Measurements from ENCODE around the gene KLF13. TPM values are rescaled to one million over a fixed set of nuclear protein-coding genes. Genes with fewer than 3 reads are reported as not detected.
A peak's percentile ranks its signal among the peaks of the same experiment; 100 is the strongest.

KLF13 gene
- total and polyA plus RNA-seq, 7 experiments from 2014 or later = 42.4 to 256 (median 194) TPM

DNA sequence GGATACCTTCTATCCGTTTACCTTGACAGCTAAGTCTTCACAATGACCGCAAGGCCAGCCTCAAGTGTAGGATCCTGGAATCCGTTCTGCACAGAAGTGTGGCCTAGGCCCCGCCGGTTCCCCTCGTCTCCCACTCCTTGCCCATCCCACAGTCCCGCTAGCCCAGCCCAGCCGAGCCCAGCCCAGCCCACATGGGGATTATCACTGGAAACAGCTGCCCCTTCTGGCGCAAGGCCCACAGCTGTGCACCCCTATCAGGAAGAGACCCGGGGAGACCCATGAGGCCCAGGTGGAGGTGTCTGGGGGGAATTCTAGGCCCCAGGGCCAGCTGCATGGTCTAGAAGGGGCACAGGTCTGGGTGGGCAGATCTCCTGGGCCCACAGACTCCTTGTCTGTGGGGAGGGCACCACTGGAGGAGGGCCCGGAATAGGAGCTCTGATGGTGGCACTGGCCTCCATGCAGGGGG lies 27.9 kb upstream of the KLF13 start:
- peaks cover 0 to 2% (median 0%) of the 10 kb centered on the region in 5 donors for H3K36me3 Mint-ChIP-seq
- POLR2A ChIA-PET = interaction anchor here (0.6 to 1.3 kb wide), 2 partner anchors 37 to 1439 kb away, joined by 3 to 4 read pairs; no protein-coding TSS in a partner anchor

DNA sequence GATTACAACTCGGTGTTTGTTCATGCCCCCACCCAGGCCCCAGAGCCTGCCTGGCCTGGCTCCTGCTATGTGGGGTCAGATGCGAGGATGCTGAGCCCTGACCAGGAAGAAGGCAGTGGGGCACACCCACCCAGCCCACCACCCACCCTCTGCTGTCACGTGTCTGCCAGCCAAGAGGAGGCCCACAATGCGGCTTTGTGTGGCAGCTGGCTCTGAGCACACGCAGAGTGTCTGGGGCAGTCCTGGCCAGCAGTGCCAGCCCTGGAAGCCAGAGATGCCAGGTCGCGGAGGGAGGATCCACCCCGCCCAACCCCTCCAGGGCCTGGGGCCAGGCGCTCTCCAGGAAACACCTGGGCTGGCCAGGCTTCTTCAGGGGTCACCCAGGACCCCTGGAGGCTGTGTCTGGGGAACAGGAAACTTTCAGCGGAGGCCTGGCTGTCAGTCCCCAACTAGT lies 26.4 kb upstream of the KLF13 start:
- intact Hi-C loops (cut with micrococcal nuclease) = loop anchor here in 1 of 2 donors (2.0 kb wide), 1 partner anchor 25 kb away; no protein-coding TSS in a partner anchor
- Histone ChIP-seq H3K27me3 (ENCODE audit: control insufficient read depth in 2 of 2, insufficient read depth in 2 of 2, low read length in 2 of 2) (no peaks in the 10 kb centered on the region), H3K4me1 (ENCODE audit: control insufficient read depth in 2 of 2, insufficient read depth in 2 of 2, low read length in 2 of 2) (peaks cover 0 to 16% of the 10 kb centered on the region in 2 donors), H3K36me3 (ENCODE audit: control insufficient read depth in 2 of 3, insufficient read depth in 3 of 3, low read length in 3 of 3) (no peaks in the 10 kb centered on the region), H3K27ac (ENCODE audit: low read depth, low read length) (no peak overlapping the region), H3K9me3 (ENCODE audit: control insufficient read depth in 2 of 3, low read length in 3 of 3) (no peaks in the 10 kb centered on the region), H3K4me3 (ENCODE audit: low read length) (no peak overlapping the region)
- DNase-seq (no peak), ATAC-seq (no peak)
- ChIA-PET POLR2A (interaction anchor here (0.6 kb wide), 1 partner anchor 9 kb away, joined by 4 read pairs; no protein-coding TSS in a partner anchor), CTCF (interaction anchor here (1.0 kb wide), 1 partner anchor 17 kb away, joined by 3 read pairs; no protein-coding TSS in a partner anchor)
- peaks cover 11 to 41% (median 26%) of the 10 kb centered on the region in 7 donors for H3K4me1 Mint-ChIP-seq
- no peak overlapping the region for H3K27ac Mint-ChIP-seq
- H3K4me3 Mint-ChIP-seq = no peak overlapping the region
- no peaks in the 10 kb centered on the region for H3K36me3 Mint-ChIP-seq
- peaks cover 0 to 12% (median 0%) of the 10 kb centered on the region in 5 donors for H3K27me3 Mint-ChIP-seq
- no peaks in the 10 kb centered on the region for H3K9me3 Mint-ChIP-seq

More for the DNA sequence above, 27.9 kb upstream of the KLF13 start:
- no peaks in the 10 kb centered on the region for H3K36me3 ChIP-seq (ENCODE audit: control insufficient read depth in 2 of 3, insufficient read depth in 3 of 3, low read length in 3 of 3)
- H3K9me3 Mint-ChIP-seq = no peaks in the 10 kb centered on the region
- H3K4me1 ChIP-seq (ENCODE audit: control insufficient read depth in 2 of 2, insufficient read depth in 2 of 2, low read length in 2 of 2) = peaks cover 0 to 11% of the 10 kb centered on the region in 2 donors
- CTCF ChIA-PET = interaction anchor here (0.6 kb wide), 1 partner anchor 1977 kb away, joined by 3 read pairs; no protein-coding TSS in a partner anchor
- H3K27ac Mint-ChIP-seq = no peak overlapping the region
- ATAC-seq (no peak), DNase-seq (peak in 1 of 9 donors; percentile 13)
- no peaks in the 10 kb centered on the region for H3K9me3 ChIP-seq (ENCODE audit: control insufficient read depth in 2 of 3, low read length in 3 of 3)
- intact Hi-C loops (cut with micrococcal nuclease) = no loop called here
- H3K27me3 Mint-ChIP-seq = peaks cover 0 to 22% (median 0%) of the 10 kb centered on the region in 5 donors
- H3K4me3 Mint-ChIP-seq = no peak overlapping the region
- no peak overlapping the region for H3K27ac ChIP-seq (ENCODE audit: low read depth, low read length)
- H3K4me3 ChIP-seq (ENCODE audit: low read length) = no peak overlapping the region
- H3K4me1 Mint-ChIP-seq = peaks cover 8 to 34% (median 15%) of the 10 kb centered on the region in 7 donors
- H3K27me3 ChIP-seq (ENCODE audit: control insufficient read depth in 2 of 2, insufficient read depth in 2 of 2, low read length in 2 of 2) = no peaks in the 10 kb centered on the region

DNA sequence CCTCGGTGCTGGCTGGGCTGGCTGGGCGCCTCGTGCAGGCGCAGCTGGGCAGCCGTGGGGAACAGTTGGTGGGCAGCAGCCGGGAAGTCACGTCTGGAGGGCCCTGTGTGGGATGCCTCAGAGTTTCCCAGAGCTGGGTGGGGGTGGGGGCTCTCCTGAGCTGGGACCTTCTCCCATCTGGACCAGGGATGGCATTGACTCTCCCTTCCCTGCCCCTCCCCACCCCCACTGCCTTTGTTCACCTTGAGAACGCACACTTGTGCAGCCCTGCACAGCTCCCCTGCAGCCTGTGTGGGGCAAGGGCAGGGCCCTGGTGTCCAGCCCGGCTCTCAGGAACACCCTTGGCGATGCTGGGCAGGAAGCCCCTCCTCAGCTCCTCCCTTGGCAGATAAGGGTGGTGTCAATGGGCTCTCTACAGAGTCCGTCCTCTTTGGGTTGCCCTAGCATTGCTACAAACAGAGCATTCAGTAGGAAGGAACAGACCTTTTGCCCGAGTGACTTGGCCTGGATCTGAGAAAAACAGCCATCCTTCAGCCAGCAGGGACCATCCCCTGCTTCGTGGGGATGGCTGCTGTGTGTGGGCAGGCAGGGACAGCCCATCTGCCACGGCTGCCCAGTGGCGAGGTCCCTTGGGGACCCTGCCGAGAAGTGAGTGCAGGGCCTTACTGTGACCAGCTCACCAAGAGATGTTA lies 25.5 kb upstream of the KLF13 start:
- ChIA-PET POLR2A (no interaction called here), CTCF (interaction anchor here (1.0 kb wide), 1 partner anchor 16 kb away, joined by 3 read pairs; no protein-coding TSS in a partner anchor)
- Mint-ChIP-seq H3K27me3 (peaks cover 0 to 7% (median 0%) of the 10 kb centered on the region in 5 donors), H3K4me1 (peaks cover 12 to 44% (median 29%) of the 10 kb centered on the region in 7 donors), H3K9me3 (no peaks in the 10 kb centered on the region), H3K4me3 (no peak overlapping the region), H3K27ac (no peak overlapping the region), H3K36me3 (no peaks in the 10 kb centered on the region)
- Histone ChIP-seq H3K27me3 (ENCODE audit: control insufficient read depth in 2 of 2, insufficient read depth in 2 of 2, low read length in 2 of 2) (no peaks in the 10 kb centered on the region), H3K4me3 (ENCODE audit: low read length) (no peak overlapping the region), H3K4me1 (ENCODE audit: control insufficient read depth in 2 of 2, insufficient read depth in 2 of 2, low read length in 2 of 2) (peaks cover 0 to 19% of the 10 kb centered on the region in 2 donors), H3K9me3 (ENCODE audit: control insufficient read depth in 2 of 3, low read length in 3 of 3) (no peaks in the 10 kb centered on the region), H3K36me3 (ENCODE audit: control insufficient read depth in 2 of 3, insufficient read depth in 3 of 3, low read length in 3 of 3) (no peaks in the 10 kb centered on the region), H3K27ac (ENCODE audit: low read depth, low read length) (no peak overlapping the region)
- ATAC-seq = no peak
- DNase-seq = peak in 1 of 9 donors; percentile 13
- intact Hi-C loops (cut with micrococcal nuclease) = loop anchor here in 1 of 2 donors (2.0 kb wide), 1 partner anchor 26 kb away; no protein-coding TSS in a partner anchor

DNA sequence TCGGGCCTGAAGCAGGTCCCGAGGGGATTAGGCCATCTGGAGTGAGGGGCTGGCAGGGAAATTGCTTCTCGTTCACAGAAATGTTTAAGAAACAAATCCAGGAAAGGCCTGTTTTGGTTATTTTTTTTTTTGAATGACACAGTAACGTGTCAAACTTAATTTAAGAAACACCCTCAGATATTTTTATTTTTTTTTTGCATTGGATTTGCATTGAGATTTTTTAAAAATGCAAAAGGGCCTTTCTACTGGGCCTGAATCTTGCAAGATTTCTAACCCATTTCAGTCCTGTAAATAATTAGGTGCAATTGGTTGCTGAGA lies 25.0 kb upstream of the KLF13 start:
- H3K27ac Mint-ChIP-seq = peak overlapping the region in 1 of 9 donors; percentile 61
- POLR2A ChIA-PET = no interaction called here
- Histone ChIP-seq H3K27ac (ENCODE audit: low read depth, low read length) (no peak overlapping the region), H3K4me3 (ENCODE audit: low read length) (no peak overlapping the region), H3K36me3 (ENCODE audit: control insufficient read depth in 2 of 3, insufficient read depth in 3 of 3, low read length in 3 of 3) (no peaks in the 10 kb centered on the region), H3K4me1 (ENCODE audit: control insufficient read depth in 2 of 2, insufficient read depth in 2 of 2, low read length in 2 of 2) (peaks cover 0 to 19% of the 10 kb centered on the region in 2 donors), H3K9me3 (ENCODE audit: control insufficient read depth in 2 of 3, low read length in 3 of 3) (no peaks in the 10 kb centered on the region), H3K27me3 (ENCODE audit: control insufficient read depth in 2 of 2, insufficient read depth in 2 of 2, low read length in 2 of 2) (no peaks in the 10 kb centered on the region)
- H3K4me3 Mint-ChIP-seq = no peak overlapping the region
- H3K9me3 Mint-ChIP-seq = no peaks in the 10 kb centered on the region
- H3K4me1 Mint-ChIP-seq = peaks cover 11 to 44% (median 29%) of the 10 kb centered on the region in 7 donors
- CTCF ChIA-PET = no interaction called here
- H3K36me3 Mint-ChIP-seq = no peaks in the 10 kb centered on the region
- intact Hi-C loops (cut with micrococcal nuclease) = loop anchor here in 1 of 2 donors (2.0 kb wide), 1 partner anchor 27 kb away; no protein-coding TSS in a partner anchor
- DNase-seq (no peak), ATAC-seq (no peak)
- peaks cover 0 to 3% (median 0%) of the 10 kb centered on the region in 5 donors for H3K27me3 Mint-ChIP-seq

DNA sequence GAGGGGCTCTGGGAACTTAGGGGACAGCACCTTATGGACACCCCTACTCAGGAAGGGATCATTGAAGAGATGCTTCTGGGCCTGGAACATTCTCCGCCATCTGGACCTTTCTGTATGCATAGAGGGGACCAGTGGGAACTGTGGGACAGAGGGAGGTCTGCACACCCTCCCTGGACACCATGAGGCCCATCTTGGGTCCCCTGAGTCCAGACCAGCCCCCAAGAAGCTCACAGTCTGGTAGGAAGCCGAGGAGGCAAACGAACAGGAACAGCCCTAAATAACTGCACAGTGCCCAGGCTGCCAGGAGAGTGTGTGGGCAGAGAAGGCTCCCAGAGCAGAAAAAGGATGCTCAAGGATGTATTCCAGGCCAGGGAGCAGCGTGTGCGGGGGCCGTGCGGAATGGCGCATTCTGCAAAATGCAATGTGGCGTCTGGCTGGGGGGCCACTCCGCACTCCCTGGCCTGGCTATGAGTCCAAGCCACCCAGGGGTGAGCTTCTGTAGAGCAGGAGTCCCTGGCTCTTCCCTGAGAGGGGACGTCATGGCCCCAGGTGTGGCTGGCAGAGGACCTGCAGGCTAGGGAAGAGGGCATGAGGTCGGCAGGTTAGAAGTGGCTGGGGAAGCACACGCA lies 24.5 kb upstream of the KLF13 start:
- Histone ChIP-seq H3K9me3 (ENCODE audit: control insufficient read depth in 2 of 3, low read length in 3 of 3) (no peaks in the 10 kb centered on the region), H3K4me1 (ENCODE audit: control insufficient read depth in 2 of 2, insufficient read depth in 2 of 2, low read length in 2 of 2) (peaks cover 0 to 23% of the 10 kb centered on the region in 2 donors), H3K27me3 (ENCODE audit: control insufficient read depth in 2 of 2, insufficient read depth in 2 of 2, low read length in 2 of 2) (no peaks in the 10 kb centered on the region), H3K36me3 (ENCODE audit: control insufficient read depth in 2 of 3, insufficient read depth in 3 of 3, low read length in 3 of 3) (no peaks in the 10 kb centered on the region), H3K4me3 (ENCODE audit: low read length) (no peak overlapping the region), H3K27ac (ENCODE audit: low read depth, low read length) (no peak overlapping the region)
- Mint-ChIP-seq H3K27ac (peak overlapping the region in 5 of 9 donors; percentile 34 to 86 (median 61)), H3K36me3 (no peaks in the 10 kb centered on the region), H3K4me3 (peak overlapping the region in 1 of 10 donors; percentile 30), H3K27me3 (peaks cover 0 to under 1% (median 0%) of the 10 kb centered on the region in 5 donors), H3K4me1 (peaks cover 11 to 46% (median 30%) of the 10 kb centered on the region in 7 donors), H3K9me3 (no peaks in the 10 kb centered on the region)
- CTCF ChIA-PET = no interaction called here
- DNase-seq (peak in 1 of 9 donors; percentile 18), ATAC-seq (no peak)
- POLR2A ChIA-PET = interaction anchor here (1.2 kb wide), 1 partner anchor 23 kb away, joined by 5 read pairs; no protein-coding TSS in a partner anchor
- intact Hi-C loops (cut with micrococcal nuclease) = no loop called here

All from naive thymus-derived CD4-positive, alpha-beta T cell (primary cell).